Measurements from ENCODE around the gene FBXW11. TPM values are rescaled to one million over a fixed set of nuclear protein-coding genes. Genes with fewer than 3 reads are reported as not detected.
"Not testable (repeated sequence)": the region's sequence is repeated elsewhere in the genome, so short reads cannot be mapped to it uniquely, and the experiment has no call there.

Gene FBXW11
- total RNA-seq, 4 donors from 2014 or later = 35.9 to 111 (median 63.7) TPM

DNA sequence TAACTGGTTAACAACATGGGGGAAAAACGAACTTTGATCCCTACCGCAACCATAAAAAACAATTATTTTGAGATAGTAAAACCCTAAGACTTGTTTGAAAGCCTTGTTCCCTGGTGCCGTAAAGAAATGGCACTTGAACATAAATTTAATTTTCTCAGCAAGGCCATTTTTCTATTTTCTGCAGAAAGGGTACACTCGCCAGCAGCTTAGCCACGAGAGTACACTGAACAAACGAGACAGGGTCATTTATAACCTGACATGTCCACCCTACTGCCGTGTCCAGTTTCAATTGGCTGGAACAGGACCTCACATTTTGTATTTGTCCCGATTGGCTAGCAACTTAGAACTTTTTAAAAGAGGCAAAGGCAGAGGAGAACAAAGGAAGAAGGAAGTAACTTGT is 26.8 kb downstream of the FBXW11 start:
- Histone ChIP-seq H3K27ac (no peak overlapping the region), H3K4me1 (peaks cover 0 to 6% of the 10 kb centered on the region in 2 donors), H3K27me3 (no peaks in the 10 kb centered on the region), H3K36me3 (no peaks in the 10 kb centered on the region), H3K4me3 (no peak overlapping the region), H3K9me3 (peaks cover 0 to 5% of the 10 kb centered on the region in 2 donors)
- intact Hi-C loops (cut with DNase I; ENCODE audit: low total_unique reads) = no loop called here
- no peak for DNase-seq
- TF ChIP-seq POLR2A (IDR thresholded peaks at IDR 0.05) = no peak
- no peak for TF ChIP-seq CTCF (IDR thresholded peaks at IDR 0.05)

- Histone ChIP-seq H3K36me3 (no peaks in the 10 kb centered on the region), H3K9me3 (peaks cover 0 to 5% of the 10 kb centered on the region in 2 donors), H3K4me3 (no peak overlapping the region), H3K4me1 (peaks cover 0 to 6% of the 10 kb centered on the region in 2 donors), H3K27me3 (no peaks in the 10 kb centered on the region), H3K27ac (no peak overlapping the region)
- DNase-seq = no peak
- intact Hi-C loops (cut with DNase I; ENCODE audit: low total_unique reads) = no loop called here
- TF ChIP-seq CTCF (IDR thresholded peaks at IDR 0.05) = no peak
- no peak for TF ChIP-seq POLR2A (IDR thresholded peaks at IDR 0.05)
Observed at GRCh38 chr5:171978519-171978918, 27.9 kb downstream of the FBXW11 start.

DNA sequence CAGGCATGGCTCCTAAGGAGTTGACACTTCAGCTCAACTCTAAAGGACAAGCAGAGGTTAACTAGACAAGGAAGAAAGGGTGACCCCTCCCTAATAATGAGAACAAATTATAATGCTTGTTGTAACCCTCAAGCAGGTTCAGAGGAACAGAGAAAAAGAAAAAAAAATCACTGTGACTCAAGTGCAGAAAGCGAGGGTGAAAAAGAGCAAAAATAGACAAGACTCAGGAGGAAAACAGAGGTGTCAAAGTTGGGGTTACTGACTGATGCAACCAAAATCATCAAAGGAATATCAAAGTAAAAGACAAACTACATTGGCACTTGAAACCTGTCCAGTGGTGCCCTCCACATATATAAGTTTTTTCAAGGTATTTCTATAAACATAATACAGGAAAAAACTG is 28.4 kb downstream of the FBXW11 start:
- no peak overlapping the region for H3K27ac ChIP-seq
- peaks cover 0 to 5% of the 10 kb centered on the region in 2 donors for H3K9me3 ChIP-seq
- H3K27me3 ChIP-seq = no peaks in the 10 kb centered on the region
- no peaks in the 10 kb centered on the region for H3K36me3 ChIP-seq
- DNase-seq = no peak
- intact Hi-C loops (cut with DNase I; ENCODE audit: low total_unique reads) = no loop called here
- peaks cover 0 to 6% of the 10 kb centered on the region in 2 donors for H3K4me1 ChIP-seq
- TF ChIP-seq CTCF (IDR thresholded peaks at IDR 0.05) = no peak
- no peak for TF ChIP-seq POLR2A (IDR thresholded peaks at IDR 0.05)
- no peak overlapping the region for H3K4me3 ChIP-seq

- H3K9me3 ChIP-seq; H3K4me3 ChIP-seq; DNase-seq; H3K36me3 ChIP-seq; H3K4me1 ChIP-seq; H3K27ac ChIP-seq; intact Hi-C loops (cut with DNase I; ENCODE audit: low total_unique reads); H3K27me3 ChIP-seq: not testable (repeated sequence)
Observed at GRCh38 chr5:171977244-171977950, 29.0 kb downstream of the FBXW11 start.

- peaks cover 0 to 5% of the 10 kb centered on the region in 2 donors for H3K9me3 ChIP-seq
- DNase-seq = no peak
- no peaks in the 10 kb centered on the region for H3K36me3 ChIP-seq
- H3K4me3 ChIP-seq = no peak overlapping the region
- H3K27me3 ChIP-seq = no peaks in the 10 kb centered on the region
- intact Hi-C loops (cut with DNase I; ENCODE audit: low total_unique reads) = no loop called here
- TF ChIP-seq CTCF (IDR thresholded peaks at IDR 0.05) = no peak
- TF ChIP-seq POLR2A (IDR thresholded peaks at IDR 0.05) = no peak
- H3K4me1 ChIP-seq = peaks cover 0 to 6% of the 10 kb centered on the region in 2 donors
- H3K27ac ChIP-seq = peak overlapping the region; percentile 9 to 45
Observed at GRCh38 chr5:171975877-171976667, 30.4 kb downstream of the FBXW11 start.
